Neural cell (in vitro differentiated cells): Measurements from ENCODE around the gene COBLL1. TPM values are rescaled to one million over a fixed set of nuclear protein-coding genes. Genes with fewer than 3 reads are reported as not detected.

ENCODE experiments used
- H2AFZ ChIP-seq: fragments of 200-600, 300-800 bp; sonication (generic), shearing (Covaris generic); 2 replicates; pipeline ENCODE4 v1.6.0; 2014; ENCODE audit warnings: low read depth, mild to moderate bottlenecking, antibody characterized with exemption, low read length, moderate library complexity
- H3F3A ChIP-seq: fragments of 200-600 bp; shearing (Covaris generic); 2 replicates; pipeline ENCODE4 v1.6.1; 2016; ENCODE audit warnings: mild to moderate bottlenecking, moderate library complexity, mixed read lengths, antibody characterized with exemption, low read length; ENCODE audit not compliant: insufficient read depth, poor library complexity, severe bottlenecking
- H3K27ac ChIP-seq: fragments of 200-600, 300-800 bp; sonication (generic), shearing (Covaris generic); 2 replicates; pipeline ENCODE4 v1.5.1; 2014; ENCODE audit warnings: mild to moderate bottlenecking, low read length, moderate library complexity
- H3K27me3 ChIP-seq: fragments of 300-800, 200-600 bp; sonication (generic), shearing (Covaris generic); 2 replicates; pipeline ENCODE4 v1.6.0; 2014; ENCODE audit warnings: mild to moderate bottlenecking, low read depth, low read length, moderate library complexity; ENCODE audit not compliant: insufficient read depth
- H3K36me3 ChIP-seq: fragments of 300-800, 200-600 bp; sonication (generic), shearing (Covaris generic); 2 replicates; pipeline ENCODE4 v1.5.1; 2014; ENCODE audit warnings: mild to moderate bottlenecking, antibody characterized with exemption, low read length, moderate library complexity; ENCODE audit not compliant: insufficient read depth
- H3K4me2 ChIP-seq: fragments of 300-800, 200-600 bp; sonication (generic), shearing (Covaris generic); 2 replicates; pipeline ENCODE4 v1.6.0; 2014; ENCODE audit warnings: mild to moderate bottlenecking, low read length
- H3K4me3 ChIP-seq: fragments of 300-800, 200-600 bp; sonication (generic), shearing (Covaris generic); 2 replicates; pipeline ENCODE4 v1.5.1; 2014; ENCODE audit warnings: mild to moderate bottlenecking, low read length, moderate library complexity
- H3K79me2 ChIP-seq: fragments of 200-600 bp; shearing (Covaris generic); replicated peaks from 2 replicates; pipeline ENCODE4 v1.6.0; 2014; ENCODE audit warnings: mild to moderate bottlenecking, low read length, moderate library complexity; ENCODE audit not compliant: insufficient read depth
- H3K9ac ChIP-seq: fragments of 300-800, 200-600 bp; sonication (generic), shearing (Covaris generic); 2 replicates; pipeline ENCODE4 v1.6.1; 2016; ENCODE audit warnings: mild to moderate bottlenecking, low read length, mixed read lengths
- H3K9me2 ChIP-seq: fragments of 200-600 bp; shearing (Covaris generic); 2 replicates; pipeline ENCODE4 v1.6.1; 2016; ENCODE audit warnings: mild to moderate bottlenecking, low read length, mixed read lengths; ENCODE audit not compliant: insufficient read depth
- H3K9me3 ChIP-seq: fragments of 200-600, 300-800 bp; sonication (generic), shearing (Covaris generic); 2 replicates; pipeline ENCODE4 v1.6.1; 2016; ENCODE audit warnings: mild to moderate bottlenecking, mixed run types, low read length, moderate library complexity, mixed read lengths
- H4K20me1 ChIP-seq: fragments of 200-600 bp; shearing (Covaris generic); 2 replicates; pipeline ENCODE4 v1.6.1; 2016; ENCODE audit warnings: mild to moderate bottlenecking, mixed run types; ENCODE audit not compliant: insufficient read depth
- EP300 ChIP-seq: fragments of 450-650 bp; conservative IDR thresholded peaks from 2 replicates; pipeline ENCODE4 v1.6.1; 2014; ENCODE audit warnings: antibody characterized with exemption, mild to moderate bottlenecking, moderate library complexity; ENCODE audit not compliant: poor library complexity, severe bottlenecking
- EZH2 ChIP-seq: fragments of 200-600, 300-800 bp; shearing (Covaris generic), sonication (generic); IDR thresholded peaks from 2 replicates; pipeline ENCODE4 v1.6.1; 2014; ENCODE audit warnings: antibody characterized with exemption, low read length, borderline replicate concordance, mild to moderate bottlenecking; ENCODE audit not compliant: insufficient read depth, poor library complexity, severe bottlenecking
- MXI1 ChIP-seq: fragments of 450-650 bp; conservative IDR thresholded peaks from 2 replicates; pipeline ENCODE4 v1.6.1; 2014; ENCODE audit warnings: antibody characterized with exemption, mild to moderate bottlenecking; ENCODE audit not compliant: poor library complexity, severe bottlenecking
- POLR2AphosphoS5 ChIP-seq: IDR thresholded peaks from 2 replicates; pipeline ENCODE4 v1.6.1; 2012
- RAD21 ChIP-seq: fragments of 450-650 bp; conservative IDR thresholded peaks from 2 replicates; pipeline ENCODE4 v1.6.1; 2014; ENCODE audit warnings: antibody characterized with exemption, mild to moderate bottlenecking, moderate library complexity
- SMC3 ChIP-seq: fragments of 450-650 bp; conservative IDR thresholded peaks from 2 replicates; pipeline ENCODE4 v1.6.1; 2014; ENCODE audit warnings: antibody characterized with exemption, mild to moderate bottlenecking, moderate library complexity; ENCODE audit not compliant: poor library complexity
- TAF1 ChIP-seq: IDR thresholded peaks from 2 replicates; pipeline ENCODE4 v1.6.1; 2012; ENCODE audit warnings: low read depth
- polyA plus RNA-seq: library from polyadenylated mRNA; depleted of rRNA; stranded (reverse); fragments of >200 nt; gene quantifications from 2 replicates; pipeline ENCODE4 v1.2.3, GENCODE V29; 2014
- TF ChIP-seq, protein P1 (sequence below): IDR thresholded peaks from 2 replicates; pipeline ENCODE4 v1.6.1; 2012; ENCODE audit warnings: borderline replicate concordance
- TF ChIP-seq, protein P2 (sequence below): fragments of 450-650 bp; IDR thresholded peaks from 2 replicates; pipeline ENCODE4 v1.5.1; 2014; ENCODE audit warnings: antibody characterized with exemption, mild to moderate bottlenecking, moderate library complexity; ENCODE audit not compliant: poor library complexity, severe bottlenecking

COBLL1 gene
- polyA plus RNA-seq, 1 donor from 2014 or later, result 0.11 TPM

DNA sequence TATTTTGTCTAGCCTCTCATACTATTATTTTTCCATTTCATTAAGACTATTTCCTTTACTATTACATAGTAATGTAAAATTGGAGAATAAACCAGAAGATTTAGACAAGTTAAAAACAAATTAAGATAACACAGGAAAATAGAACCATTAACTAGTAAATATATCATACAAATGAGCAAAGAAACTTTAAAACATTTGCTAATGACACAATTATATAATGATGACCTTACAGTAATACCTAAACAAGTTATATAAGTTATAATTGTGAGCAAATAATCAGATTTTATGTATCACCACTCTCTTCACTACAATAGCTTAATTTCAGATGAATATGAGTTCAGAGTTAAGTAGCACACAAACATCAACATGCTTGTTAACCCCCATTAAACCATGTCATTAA, 147.8 kb downstream of the COBLL1 start:
- H3K4me3 ChIP-seq, result no peak overlapping the region
- H3K79me2 ChIP-seq, result no peaks in the 10 kb centered on the region
- no peaks in the 10 kb centered on the region for H3K27me3 ChIP-seq
- H3F3A ChIP-seq, result no peaks in the 10 kb centered on the region
- H3K9me3 ChIP-seq, result no peaks in the 10 kb centered on the region
- TF ChIP-seq TAF1, result no peak
- TF ChIP-seq RAD21, result no peak
- TF ChIP-seq, protein P1, sequence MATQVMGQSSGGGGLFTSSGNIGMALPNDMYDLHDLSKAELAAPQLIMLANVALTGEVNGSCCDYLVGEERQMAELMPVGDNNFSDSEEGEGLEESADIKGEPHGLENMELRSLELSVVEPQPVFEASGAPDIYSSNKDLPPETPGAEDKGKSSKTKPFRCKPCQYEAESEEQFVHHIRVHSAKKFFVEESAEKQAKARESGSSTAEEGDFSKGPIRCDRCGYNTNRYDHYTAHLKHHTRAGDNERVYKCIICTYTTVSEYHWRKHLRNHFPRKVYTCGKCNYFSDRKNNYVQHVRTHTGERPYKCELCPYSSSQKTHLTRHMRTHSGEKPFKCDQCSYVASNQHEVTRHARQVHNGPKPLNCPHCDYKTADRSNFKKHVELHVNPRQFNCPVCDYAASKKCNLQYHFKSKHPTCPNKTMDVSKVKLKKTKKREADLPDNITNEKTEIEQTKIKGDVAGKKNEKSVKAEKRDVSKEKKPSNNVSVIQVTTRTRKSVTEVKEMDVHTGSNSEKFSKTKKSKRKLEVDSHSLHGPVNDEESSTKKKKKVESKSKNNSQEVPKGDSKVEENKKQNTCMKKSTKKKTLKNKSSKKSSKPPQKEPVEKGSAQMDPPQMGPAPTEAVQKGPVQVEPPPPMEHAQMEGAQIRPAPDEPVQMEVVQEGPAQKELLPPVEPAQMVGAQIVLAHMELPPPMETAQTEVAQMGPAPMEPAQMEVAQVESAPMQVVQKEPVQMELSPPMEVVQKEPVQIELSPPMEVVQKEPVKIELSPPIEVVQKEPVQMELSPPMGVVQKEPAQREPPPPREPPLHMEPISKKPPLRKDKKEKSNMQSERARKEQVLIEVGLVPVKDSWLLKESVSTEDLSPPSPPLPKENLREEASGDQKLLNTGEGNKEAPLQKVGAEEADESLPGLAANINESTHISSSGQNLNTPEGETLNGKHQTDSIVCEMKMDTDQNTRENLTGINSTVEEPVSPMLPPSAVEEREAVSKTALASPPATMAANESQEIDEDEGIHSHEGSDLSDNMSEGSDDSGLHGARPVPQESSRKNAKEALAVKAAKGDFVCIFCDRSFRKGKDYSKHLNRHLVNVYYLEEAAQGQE, result no peak
- no peak for TF ChIP-seq EZH2
- no peak overlapping the region for H2AFZ ChIP-seq
- no peaks in the 10 kb centered on the region for H3K9me2 ChIP-seq
- H3K9ac ChIP-seq, result no peak overlapping the region
- no peaks in the 10 kb centered on the region for H3K36me3 ChIP-seq
- H3K4me2 ChIP-seq, result no peak overlapping the region
- H3K27ac ChIP-seq, result no peak overlapping the region
- no peaks in the 10 kb centered on the region for H4K20me1 ChIP-seq

DNA sequence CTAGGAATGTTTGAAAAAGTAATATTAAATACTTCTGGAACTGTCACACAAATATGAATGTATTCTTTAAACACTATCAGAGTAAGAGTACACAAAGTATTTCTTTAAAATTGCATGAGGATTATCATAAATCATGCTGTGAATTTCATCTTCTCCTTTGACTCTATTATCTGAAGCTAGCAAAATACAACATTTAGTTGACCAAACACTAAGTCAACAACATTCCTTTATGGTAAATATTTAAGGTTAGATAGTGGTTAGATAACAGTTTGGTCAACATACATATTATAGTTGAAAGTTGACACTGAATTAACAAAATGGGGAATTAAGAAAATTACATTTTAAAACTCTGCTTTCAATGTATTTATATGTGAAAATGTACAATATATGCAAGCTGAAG, 148.2 kb downstream of the COBLL1 start:
- H3K27me3 ChIP-seq, result no peaks in the 10 kb centered on the region

More for the DNA sequence above, 148.2 kb downstream of the COBLL1 start:
- H3K9me2 ChIP-seq, result no peaks in the 10 kb centered on the region
- H3K79me2 ChIP-seq, result no peaks in the 10 kb centered on the region
- no peaks in the 10 kb centered on the region for H3K9me3 ChIP-seq
- H3K27ac ChIP-seq, result no peak overlapping the region
- TF ChIP-seq EZH2, result no peak
- no peak for TF ChIP-seq RAD21
- TF ChIP-seq, protein P2, sequence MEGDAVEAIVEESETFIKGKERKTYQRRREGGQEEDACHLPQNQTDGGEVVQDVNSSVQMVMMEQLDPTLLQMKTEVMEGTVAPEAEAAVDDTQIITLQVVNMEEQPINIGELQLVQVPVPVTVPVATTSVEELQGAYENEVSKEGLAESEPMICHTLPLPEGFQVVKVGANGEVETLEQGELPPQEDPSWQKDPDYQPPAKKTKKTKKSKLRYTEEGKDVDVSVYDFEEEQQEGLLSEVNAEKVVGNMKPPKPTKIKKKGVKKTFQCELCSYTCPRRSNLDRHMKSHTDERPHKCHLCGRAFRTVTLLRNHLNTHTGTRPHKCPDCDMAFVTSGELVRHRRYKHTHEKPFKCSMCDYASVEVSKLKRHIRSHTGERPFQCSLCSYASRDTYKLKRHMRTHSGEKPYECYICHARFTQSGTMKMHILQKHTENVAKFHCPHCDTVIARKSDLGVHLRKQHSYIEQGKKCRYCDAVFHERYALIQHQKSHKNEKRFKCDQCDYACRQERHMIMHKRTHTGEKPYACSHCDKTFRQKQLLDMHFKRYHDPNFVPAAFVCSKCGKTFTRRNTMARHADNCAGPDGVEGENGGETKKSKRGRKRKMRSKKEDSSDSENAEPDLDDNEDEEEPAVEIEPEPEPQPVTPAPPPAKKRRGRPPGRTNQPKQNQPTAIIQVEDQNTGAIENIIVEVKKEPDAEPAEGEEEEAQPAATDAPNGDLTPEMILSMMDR, result no peak
- no peak for TF ChIP-seq TAF1
- TF ChIP-seq EP300, result no peak
- TF ChIP-seq, protein P1, result no peak
- no peak for TF ChIP-seq MXI1
- TF ChIP-seq SMC3, result no peak
- TF ChIP-seq POLR2AphosphoS5, result no peak
- H2AFZ ChIP-seq, result no peak overlapping the region
- no peak overlapping the region for H3K4me2 ChIP-seq
- no peaks in the 10 kb centered on the region for H3F3A ChIP-seq
- no peak overlapping the region for H3K9ac ChIP-seq
- H4K20me1 ChIP-seq, result no peaks in the 10 kb centered on the region
- H3K4me3 ChIP-seq, result no peak overlapping the region
- no peaks in the 10 kb centered on the region for H3K36me3 ChIP-seq
